ENCODE data around the gene TUBGCP6. TPM values are rescaled to one million over a fixed set of nuclear protein-coding genes. Genes with fewer than 3 reads are reported as not detected.

The TUBGCP6 gene, protein sequence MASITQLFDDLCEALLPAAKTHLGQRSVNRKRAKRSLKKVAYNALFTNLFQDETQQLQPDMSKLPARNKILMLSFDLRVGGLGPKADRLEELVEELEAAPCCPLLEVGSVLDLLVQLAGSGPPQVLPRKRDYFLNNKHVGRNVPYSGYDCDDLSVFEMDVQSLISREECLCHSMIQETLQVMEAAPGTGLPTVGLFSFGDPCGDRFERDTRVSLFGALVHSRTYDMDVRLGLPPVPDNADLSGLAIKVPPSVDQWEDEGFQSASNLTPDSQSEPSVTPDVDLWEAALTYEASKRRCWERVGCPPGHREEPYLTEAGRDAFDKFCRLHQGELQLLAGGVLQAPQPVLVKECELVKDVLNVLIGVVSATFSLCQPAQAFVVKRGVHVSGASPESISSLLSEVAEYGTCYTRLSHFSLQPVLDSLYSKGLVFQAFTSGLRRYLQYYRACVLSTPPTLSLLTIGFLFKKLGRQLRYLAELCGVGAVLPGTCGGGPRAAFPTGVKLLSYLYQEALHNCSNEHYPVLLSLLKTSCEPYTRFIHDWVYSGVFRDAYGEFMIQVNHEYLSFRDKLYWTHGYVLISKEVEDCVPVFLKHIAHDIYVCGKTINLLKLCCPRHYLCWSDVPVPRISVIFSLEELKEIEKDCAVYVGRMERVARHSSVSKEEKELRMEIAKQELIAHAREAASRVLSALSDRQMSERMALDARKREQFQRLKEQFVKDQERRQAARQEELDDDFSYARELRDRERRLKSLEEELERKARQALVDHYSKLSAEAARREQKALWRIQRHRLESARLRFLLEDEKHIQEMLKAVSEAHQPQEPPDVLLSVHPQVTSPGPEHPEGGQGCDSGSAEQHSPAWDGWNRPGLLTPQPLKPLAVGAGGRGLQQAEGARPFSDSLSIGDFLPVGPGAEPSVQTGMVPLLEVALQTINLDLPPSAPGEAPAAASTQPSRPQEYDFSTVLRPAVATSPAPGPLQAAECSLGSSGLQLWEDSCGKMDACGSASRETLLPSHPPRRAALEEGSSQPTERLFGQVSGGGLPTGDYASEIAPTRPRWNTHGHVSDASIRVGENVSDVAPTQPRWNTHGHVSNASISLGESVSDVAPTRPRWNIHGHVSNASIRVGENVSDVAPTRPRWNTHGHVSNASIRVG (N-terminal part only)
- total RNA-seq = 51.1 and 51.7 TPM in 2 replicates

DNA sequence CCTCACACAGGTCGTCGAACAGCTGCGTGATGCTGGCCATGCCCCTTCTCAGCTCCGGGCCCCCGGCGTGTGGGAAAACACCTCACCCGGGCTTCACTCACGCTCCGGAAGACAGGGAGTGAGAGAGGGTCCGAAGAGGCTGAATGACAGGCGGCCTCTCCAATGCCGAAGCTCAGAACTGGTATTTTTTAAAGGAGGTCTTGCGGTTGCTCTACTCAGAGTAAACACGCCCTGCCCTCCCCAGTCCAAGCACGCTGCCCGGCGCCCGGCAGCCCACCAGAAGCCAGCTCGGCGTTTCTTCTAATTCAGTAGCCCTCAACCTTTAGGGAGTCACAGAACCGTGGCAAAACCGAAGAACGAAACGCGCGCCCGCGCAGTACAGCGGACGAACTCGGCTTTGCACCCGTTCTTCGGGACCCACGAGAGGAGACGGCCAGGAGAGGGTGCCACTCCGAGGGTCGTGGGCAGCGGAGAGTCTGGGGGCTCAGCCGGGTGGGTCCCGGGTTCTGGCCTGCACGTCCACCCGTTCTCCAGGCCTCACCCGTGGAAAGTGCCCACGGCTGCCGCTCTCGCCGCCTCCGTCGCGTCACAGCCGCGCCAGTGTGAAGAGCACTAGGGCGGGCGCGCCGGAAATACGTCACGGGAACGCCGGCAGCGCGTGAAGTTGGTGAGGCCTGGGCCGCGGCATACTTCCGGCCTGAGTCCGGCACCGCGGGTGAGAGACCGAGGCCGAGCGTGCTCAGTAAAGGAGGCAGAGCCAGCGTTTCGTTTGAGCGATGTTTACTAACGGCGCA lies at the start of gene TUBGCP6:
TUBGCP6 (minus strand) TSS at position 604 of the 794 bp plus-strand sequence; CDS start at position 40, 564 bp downstream.
- H3K4me3 Mint-ChIP-seq = peak within 1 kb of the TSS; percentile 97
- no peaks in the 10 kb centered on the region for H3K9me3 Mint-ChIP-seq
- H3K27me3 Mint-ChIP-seq = peaks cover 2% of the 10 kb centered on the region
- H3K4me1 Mint-ChIP-seq = peaks cover 22% of the 10 kb centered on the region
- peaks cover 25% of the 10 kb centered on the region for H3K36me3 Mint-ChIP-seq (ENCODE audit: low read depth)
- intact Hi-C loops (cut with micrococcal nuclease) = loop anchor here (2.0 kb wide), 2 partner anchors 44 to 376 kb away; partner anchors contain the start of gene SELENOO
- peak; percentile 98 for DNase-seq
- H3K27ac Mint-ChIP-seq = peak within 1 kb of the TSS; percentile 100

DNA sequence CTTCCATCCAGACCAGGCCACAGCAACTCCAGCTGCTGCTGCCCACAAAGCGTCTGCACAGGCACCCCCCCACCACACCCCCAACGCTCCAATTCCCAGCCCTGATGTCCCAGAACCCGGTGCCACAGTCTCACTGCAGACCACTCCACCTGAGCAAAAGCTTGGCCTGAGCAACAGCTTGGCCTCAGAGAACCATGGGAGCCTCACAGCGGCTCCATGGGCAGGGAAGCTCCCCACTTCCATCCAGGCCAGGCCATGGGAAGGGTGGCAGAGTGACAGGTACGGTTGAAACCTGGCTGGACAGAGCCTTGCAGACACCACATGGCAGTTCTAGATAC lies 49.5 kb upstream of the TUBGCP6 start:
- no peak for DNase-seq
- Mint-ChIP-seq H3K4me1 (peaks cover 6% of the 10 kb centered on the region), H3K4me3 (no peak overlapping the region), H3K27me3 (peaks cover 18% of the 10 kb centered on the region), H3K27ac (no peak overlapping the region), H3K36me3 (ENCODE audit: low read depth) (no peaks in the 10 kb centered on the region), H3K9me3 (no peaks in the 10 kb centered on the region)
- intact Hi-C loops (cut with micrococcal nuclease) = no loop called here

DNA sequence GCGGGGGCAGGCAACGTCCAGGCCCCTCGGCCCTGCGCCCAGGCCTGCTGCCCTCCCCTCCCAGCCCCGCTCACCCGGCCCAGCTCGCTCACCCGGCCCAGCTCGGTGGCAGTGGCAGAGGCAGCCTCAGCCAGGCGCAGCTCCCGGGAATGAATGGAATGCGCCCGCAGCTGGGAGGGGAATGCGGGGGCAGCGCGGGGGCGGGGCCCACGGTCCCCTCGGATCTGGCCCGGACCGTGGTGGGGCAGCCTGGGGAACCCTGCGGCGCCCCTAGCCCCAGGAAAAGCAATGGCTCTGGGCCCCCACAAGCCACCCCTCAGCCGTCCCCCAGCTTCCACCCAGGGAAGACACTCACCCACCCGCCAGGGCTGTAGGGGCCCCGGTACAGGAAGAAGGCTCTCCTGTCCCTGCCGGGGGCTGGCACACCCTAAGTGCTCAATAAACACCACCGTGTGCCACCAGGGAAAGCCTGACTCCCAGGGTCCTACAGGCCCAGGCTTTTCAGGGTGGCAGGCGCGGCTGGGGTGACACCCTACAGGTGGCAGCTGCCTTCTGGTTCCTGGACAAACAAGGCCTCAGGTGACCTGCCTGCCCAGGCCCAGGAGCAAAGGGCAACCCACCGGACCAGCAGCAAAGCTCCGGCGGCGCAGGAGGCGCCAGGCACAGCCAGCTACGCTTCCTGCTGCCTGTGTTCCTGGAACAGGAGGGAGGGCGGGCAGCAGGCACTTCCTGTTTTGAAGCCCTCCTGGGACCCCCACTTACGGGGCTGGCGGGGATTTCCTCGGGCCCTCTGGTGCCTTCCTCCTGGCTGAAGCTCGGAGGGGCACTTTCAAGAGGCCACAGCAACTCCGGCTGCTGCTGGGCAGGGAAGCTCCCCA lies 48.9 kb upstream of the TUBGCP6 start:
- Mint-ChIP-seq H3K9me3 (no peaks in the 10 kb centered on the region), H3K36me3 (ENCODE audit: low read depth) (no peaks in the 10 kb centered on the region), H3K27ac (no peak overlapping the region), H3K4me3 (no peak overlapping the region), H3K27me3 (peaks cover 14% of the 10 kb centered on the region), H3K4me1 (peaks cover 6% of the 10 kb centered on the region)
- no peak for DNase-seq
- intact Hi-C loops (cut with micrococcal nuclease) = no loop called here

DNA sequence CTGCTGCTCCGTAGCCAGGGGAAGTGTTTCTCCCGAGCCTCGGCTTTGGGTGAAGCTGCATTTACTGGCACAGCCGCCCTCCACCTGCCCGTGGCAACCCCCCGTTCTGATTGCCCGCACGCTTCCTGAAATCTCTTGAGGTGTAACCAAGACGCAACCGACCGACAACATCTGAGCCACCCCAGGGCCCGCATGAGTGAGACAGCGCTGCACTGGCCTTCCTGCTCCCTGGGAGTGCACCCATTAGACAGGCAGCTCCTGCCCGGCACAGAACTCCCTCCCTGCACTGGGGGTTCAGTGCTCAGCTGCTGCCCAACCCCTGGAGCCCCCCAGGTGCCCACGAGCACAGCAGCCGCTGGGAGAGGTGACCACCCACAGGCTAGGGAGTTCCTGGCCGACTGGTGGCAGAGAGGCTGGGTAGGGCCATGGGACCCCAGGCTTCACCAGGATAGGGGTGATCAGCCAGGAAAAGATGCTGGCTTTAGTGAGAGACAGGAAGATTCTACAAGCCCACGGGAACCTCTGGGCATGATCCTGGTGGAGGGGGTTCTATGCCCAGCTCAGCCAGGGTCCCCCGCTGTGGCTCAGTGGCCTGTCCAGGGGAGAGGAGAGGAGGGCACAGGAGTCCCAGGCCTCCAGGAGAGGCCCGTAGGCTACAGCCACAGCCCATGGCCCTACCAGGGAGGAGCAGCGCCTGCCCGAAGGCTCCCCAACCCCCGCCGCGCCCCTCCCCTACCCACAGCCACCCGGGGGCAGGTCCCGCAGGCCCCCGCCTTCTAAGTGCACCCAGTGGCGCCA lies 48.0 kb upstream of the TUBGCP6 start:
- H3K4me3 Mint-ChIP-seq = peak overlapping the region; percentile 72
- intact Hi-C loops (cut with micrococcal nuclease) = no loop called here
- no peaks in the 10 kb centered on the region for H3K9me3 Mint-ChIP-seq
- H3K4me1 Mint-ChIP-seq = peaks cover 6% of the 10 kb centered on the region
- H3K36me3 Mint-ChIP-seq (ENCODE audit: low read depth) = no peaks in the 10 kb centered on the region
- H3K27me3 Mint-ChIP-seq = peaks cover 11% of the 10 kb centered on the region
- no peak for DNase-seq
- H3K27ac Mint-ChIP-seq = peak overlapping the region; percentile 22

DNA sequence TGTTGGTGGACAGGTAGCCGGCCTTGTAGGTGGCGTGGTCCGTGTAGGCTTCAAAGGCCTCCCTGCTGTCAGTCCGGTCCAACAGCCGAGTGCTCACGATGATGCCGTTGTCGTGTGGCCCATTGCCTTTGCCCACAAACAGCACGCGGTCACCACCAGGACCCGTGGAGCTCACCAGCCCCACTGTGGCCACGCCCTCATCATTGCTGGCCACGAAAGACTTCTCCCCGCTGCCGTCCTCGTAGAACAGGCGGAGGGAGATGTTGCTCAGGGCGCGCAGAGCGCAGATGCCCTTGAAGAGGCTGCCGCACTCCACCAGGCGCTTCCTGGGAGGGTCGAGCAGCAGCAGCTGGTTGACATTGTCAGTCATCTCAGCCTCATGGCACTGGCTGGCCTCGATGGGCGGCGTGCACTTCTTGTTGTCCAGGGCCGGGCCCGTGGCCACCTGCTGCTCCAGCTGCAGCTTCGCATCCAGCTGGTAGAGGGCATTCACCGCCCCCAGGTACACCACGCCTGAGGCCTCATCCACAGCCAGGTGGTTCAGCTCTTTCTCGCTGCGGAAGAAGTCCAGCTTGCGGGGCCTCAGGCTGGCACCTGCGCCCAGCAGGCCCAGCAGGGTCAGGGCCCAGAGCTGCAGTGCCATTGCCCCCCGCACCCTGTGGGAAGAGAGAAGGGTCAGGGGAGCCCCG lies 45.3 kb upstream of the TUBGCP6 start:
- Mint-ChIP-seq H3K4me3 (no peak overlapping the region), H3K4me1 (peaks cover 6% of the 10 kb centered on the region), H3K36me3 (ENCODE audit: low read depth) (no peaks in the 10 kb centered on the region), H3K27ac (no peak overlapping the region), H3K27me3 (peaks cover 11% of the 10 kb centered on the region), H3K9me3 (no peaks in the 10 kb centered on the region)
- no peak for DNase-seq
- intact Hi-C loops (cut with micrococcal nuclease) = no loop called here

DNA sequence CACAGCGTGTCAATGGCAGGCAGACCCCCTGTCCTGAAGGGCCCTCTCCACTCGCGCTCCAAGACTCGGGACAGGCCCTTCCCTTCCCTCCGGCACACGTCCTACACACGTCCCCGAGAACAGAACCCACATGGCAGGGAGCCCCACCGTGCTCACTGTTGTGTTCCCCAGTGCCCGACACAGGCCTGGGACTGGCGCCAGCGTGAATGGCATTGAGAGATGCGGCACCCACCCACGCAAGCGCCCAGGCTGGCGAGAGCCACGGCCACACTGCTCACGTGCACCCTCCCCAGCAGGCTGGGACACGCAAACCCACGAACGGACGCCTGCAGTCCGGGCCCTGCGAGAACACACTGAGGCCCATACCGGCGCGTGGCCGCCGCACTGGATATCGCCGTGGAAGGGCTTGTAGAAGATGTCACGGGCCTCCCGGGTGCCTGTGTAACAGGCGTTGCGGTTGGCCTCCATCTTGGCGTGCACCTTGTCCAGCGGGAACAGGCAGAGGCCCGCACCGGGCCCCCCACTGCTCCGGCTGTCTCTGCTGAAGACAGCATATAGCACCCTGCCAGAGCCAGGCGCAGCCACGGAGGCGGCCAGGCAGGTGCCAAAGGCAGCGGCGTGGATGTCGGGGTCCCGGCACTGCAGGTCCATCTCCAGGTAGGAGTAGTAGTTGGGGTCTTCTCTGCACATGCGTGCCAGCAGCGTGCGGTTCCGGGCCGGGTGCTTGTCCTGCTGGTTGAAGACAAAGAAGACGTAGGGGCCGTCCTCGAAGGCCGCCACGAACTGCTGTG lies 44.5 kb upstream of the TUBGCP6 start:
- H3K4me3 Mint-ChIP-seq = no peak overlapping the region

DNA sequence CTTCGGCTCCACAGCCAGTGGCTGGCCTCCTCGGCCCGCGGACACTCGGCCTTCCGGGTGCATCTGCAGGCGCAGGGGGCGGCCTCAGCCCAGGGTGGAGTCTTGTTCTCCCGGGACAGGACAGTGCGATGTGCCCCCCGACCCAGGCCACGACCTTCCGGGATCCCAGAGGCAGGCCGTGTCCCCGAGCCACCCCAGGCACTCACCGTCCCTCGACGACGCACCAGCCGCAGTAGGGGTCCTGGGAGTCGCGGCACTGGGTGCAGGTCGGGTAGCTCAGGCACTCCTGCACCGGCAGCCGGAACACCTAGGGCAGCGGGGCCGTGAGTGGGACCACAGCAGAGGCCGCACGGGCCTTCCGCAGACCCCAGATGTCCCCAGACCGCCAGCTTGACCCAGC lies 42.9 kb upstream of the TUBGCP6 start:
- no peaks in the 10 kb centered on the region for H3K9me3 Mint-ChIP-seq
- intact Hi-C loops (cut with micrococcal nuclease) = no loop called here
- peaks cover 8% of the 10 kb centered on the region for H3K27me3 Mint-ChIP-seq
- H3K4me1 Mint-ChIP-seq = peaks cover 3% of the 10 kb centered on the region
- H3K27ac Mint-ChIP-seq = no peak overlapping the region
- no peaks in the 10 kb centered on the region for H3K36me3 Mint-ChIP-seq (ENCODE audit: low read depth)
- DNase-seq = no peak
- no peak overlapping the region for H3K4me3 Mint-ChIP-seq

More for the DNA sequence above, 44.5 kb upstream of the TUBGCP6 start:
- no peak overlapping the region for H3K27ac Mint-ChIP-seq
- intact Hi-C loops (cut with micrococcal nuclease) = no loop called here
- H3K36me3 Mint-ChIP-seq (ENCODE audit: low read depth) = no peaks in the 10 kb centered on the region
- DNase-seq = no peak
- peaks cover 6% of the 10 kb centered on the region for H3K4me1 Mint-ChIP-seq
- peaks cover 11% of the 10 kb centered on the region for H3K27me3 Mint-ChIP-seq
- H3K9me3 Mint-ChIP-seq = no peaks in the 10 kb centered on the region

DNA sequence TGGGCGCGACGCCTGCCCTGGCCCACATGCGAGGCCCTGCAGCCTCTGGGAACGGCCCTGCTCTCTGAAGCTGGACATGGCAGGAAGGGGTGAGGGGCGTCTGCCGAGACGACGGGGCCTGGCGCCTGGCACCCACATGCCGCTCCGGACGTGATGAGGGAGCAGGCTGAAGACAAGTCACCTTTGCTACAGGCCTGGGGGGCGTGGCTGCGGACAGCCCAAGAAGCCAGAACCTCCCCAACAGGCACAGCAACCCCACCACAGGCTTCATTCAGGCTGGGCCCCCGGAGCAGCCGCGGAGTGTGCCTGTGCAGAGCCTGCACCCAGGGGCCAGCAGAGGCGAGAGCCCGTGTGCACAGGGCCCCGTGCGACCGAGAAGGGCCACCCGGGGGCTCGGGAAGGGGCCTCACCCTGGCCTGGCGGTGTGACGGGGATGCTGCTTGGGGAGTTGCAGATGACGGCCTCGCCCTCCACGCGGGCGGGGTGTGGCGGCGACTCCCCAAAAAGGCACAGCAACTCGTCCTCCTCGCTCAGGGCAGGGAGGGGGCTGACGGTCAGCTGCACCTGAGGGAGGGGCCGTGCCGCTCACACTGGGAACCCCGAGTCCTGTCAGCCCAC lies 42.0 kb upstream of the TUBGCP6 start:
- no peak for DNase-seq
- Mint-ChIP-seq H3K9me3 (no peaks in the 10 kb centered on the region), H3K27me3 (peaks cover under 1% of the 10 kb centered on the region), H3K4me1 (no peaks in the 10 kb centered on the region), H3K36me3 (ENCODE audit: low read depth) (no peaks in the 10 kb centered on the region), H3K27ac (no peak overlapping the region), H3K4me3 (no peak overlapping the region)
- intact Hi-C loops (cut with micrococcal nuclease) = no loop called here

DNA sequence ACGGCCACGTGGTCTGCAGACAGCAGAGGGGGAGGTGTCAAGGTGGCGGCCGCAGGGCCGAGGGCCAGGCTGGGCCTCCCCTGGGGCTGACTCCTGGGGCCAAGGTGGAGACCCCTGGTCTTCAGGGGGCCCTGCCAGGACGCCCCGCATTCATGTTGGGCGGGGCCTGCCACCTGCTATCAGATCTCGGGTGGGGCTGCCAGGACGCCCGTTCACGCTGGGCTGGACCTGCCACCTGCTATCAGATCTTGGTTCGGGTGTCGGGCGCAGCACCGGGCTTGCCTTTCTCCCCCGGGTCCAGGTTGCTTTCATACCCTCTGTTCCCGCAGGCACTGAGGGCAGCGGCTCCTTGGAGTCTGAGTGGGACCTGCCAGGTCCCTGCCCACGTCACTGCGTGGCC lies 41.5 kb upstream of the TUBGCP6 start:
- H3K4me1 Mint-ChIP-seq = no peaks in the 10 kb centered on the region
- intact Hi-C loops (cut with micrococcal nuclease) = no loop called here
- no peaks in the 10 kb centered on the region for H3K27me3 Mint-ChIP-seq
- DNase-seq = no peak
- H3K9me3 Mint-ChIP-seq = no peaks in the 10 kb centered on the region
- no peaks in the 10 kb centered on the region for H3K36me3 Mint-ChIP-seq (ENCODE audit: low read depth)
- no peak overlapping the region for H3K27ac Mint-ChIP-seq
- no peak overlapping the region for H3K4me3 Mint-ChIP-seq

DNA sequence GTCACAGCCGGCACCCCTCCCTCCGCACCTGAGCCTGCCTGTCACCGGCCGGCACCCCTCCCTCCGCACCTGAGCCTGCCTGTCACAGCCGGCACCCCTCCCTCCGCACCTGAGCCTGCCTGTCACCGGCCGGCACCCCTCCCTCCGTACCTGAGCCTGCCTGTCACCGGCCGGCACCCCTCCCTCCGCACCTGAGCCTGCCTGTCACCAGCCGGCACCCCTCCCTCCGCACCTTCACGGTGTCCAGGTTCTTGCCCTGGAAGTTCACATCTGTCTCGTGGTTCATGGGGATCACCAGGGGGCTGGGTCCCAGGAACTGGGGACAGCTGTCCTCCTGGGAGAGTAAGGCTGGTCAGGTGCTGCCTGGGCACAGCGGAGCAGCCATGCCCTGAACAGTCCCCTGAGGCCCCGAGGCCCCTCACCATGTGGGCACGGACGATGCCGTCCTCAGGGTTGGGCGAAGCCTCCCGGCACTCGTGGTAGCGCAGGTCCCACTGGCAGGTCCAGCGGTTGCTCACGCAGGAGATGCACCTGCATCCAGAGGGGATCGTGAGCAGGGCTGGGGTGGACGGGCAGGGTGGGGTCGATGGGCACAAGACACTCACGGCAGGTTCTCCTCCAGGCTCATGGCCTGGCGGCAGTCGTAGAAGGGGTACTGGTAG lies 40.9 kb upstream of the TUBGCP6 start:
- H3K4me1 Mint-ChIP-seq = no peaks in the 10 kb centered on the region
- no peaks in the 10 kb centered on the region for H3K27me3 Mint-ChIP-seq
- no peaks in the 10 kb centered on the region for H3K36me3 Mint-ChIP-seq (ENCODE audit: low read depth)
- intact Hi-C loops (cut with micrococcal nuclease) = no loop called here
- no peak overlapping the region for H3K27ac Mint-ChIP-seq
- no peak overlapping the region for H3K4me3 Mint-ChIP-seq
- H3K9me3 Mint-ChIP-seq = no peaks in the 10 kb centered on the region
- no peak for DNase-seq
